DOHH2 (cell line): ENCODE measurements around the gene OXSR1.

Experiments used
- CTCF ChIP-seq: fragments of 200-600 bp; sonication (generic); IDR thresholded peaks from one replicate; pipeline ENCODE4 v1.5.1; 2014; ENCODE audit warnings: antibody characterized with exemption, mild to moderate bottlenecking, low read depth, low read length; ENCODE audit not compliant: poor library complexity, severe bottlenecking
- EZH2phosphoT487 ChIP-seq: fragments of 200-600 bp; sonication (generic); IDR thresholded peaks from 2 replicates; pipeline ENCODE4 v1.6.1; 2017; ENCODE audit warnings: borderline replicate concordance, mild to moderate bottlenecking, antibody characterized with exemption, low read length, moderate library complexity, mixed read lengths

GRCh38 chr3:38130631-38131065 lies 34.7 kb upstream of the OXSR1 start:
- TF ChIP-seq CTCF (no peak), EZH2phosphoT487 (no peak)
